Measurements from ENCODE around the gene HCST. TPM values are rescaled to one million over a fixed set of nuclear protein-coding genes. Genes with fewer than 3 reads are reported as not detected.

HCST gene
- total and polyA plus RNA-seq, 2 donors from 2014 or later: 10.6 to 16.7 TPM

DNA sequence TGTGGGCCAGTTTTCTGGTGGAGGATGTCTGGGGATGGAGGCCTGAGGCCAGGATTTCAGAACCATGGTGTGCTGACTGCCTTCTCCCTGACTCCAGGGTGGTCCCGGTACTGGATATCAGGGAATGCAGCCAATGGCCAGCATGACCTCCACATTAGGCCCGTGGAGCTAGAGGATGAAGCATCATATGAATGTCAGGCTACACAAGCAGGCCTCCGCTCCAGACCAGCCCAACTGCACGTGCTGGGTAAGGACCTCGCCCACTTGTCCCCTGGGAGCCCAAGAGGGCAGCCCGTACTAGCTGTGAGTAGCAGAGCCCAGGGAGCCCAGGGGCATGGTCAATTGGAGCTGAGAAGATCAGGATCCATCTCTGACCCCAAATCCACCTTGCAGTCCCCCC lies 44.0 kb upstream of the HCST start:
- TF ChIP-seq, protein P1, sequence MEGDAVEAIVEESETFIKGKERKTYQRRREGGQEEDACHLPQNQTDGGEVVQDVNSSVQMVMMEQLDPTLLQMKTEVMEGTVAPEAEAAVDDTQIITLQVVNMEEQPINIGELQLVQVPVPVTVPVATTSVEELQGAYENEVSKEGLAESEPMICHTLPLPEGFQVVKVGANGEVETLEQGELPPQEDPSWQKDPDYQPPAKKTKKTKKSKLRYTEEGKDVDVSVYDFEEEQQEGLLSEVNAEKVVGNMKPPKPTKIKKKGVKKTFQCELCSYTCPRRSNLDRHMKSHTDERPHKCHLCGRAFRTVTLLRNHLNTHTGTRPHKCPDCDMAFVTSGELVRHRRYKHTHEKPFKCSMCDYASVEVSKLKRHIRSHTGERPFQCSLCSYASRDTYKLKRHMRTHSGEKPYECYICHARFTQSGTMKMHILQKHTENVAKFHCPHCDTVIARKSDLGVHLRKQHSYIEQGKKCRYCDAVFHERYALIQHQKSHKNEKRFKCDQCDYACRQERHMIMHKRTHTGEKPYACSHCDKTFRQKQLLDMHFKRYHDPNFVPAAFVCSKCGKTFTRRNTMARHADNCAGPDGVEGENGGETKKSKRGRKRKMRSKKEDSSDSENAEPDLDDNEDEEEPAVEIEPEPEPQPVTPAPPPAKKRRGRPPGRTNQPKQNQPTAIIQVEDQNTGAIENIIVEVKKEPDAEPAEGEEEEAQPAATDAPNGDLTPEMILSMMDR (IDR thresholded peaks at IDR 0.05; ENCODE audit: borderline replicate concordance, extremely low read depth, insufficient read depth): no peak
- Histone ChIP-seq H3K9ac (ENCODE audit: low read length in 3 of 3) (no peak overlapping the region), H3K4me1 (ENCODE audit: control insufficient read depth in 2 of 3, insufficient read depth in 2 of 3, low read depth in 1 of 3, low read length in 3 of 3) (peaks cover 0 to 4% (median 0%) of the 10 kb centered on the region in 3 donors), H3K27me3 (ENCODE audit: control insufficient read depth, insufficient read depth, low read length) (no peaks in the 10 kb centered on the region), H3K36me3 (ENCODE audit: control insufficient read depth in 2 of 3, insufficient read depth in 3 of 3, low read length in 3 of 3) (no peaks in the 10 kb centered on the region), H3K4me3 (ENCODE audit: low read length in 3 of 3) (no peak overlapping the region), H3K27ac (ENCODE audit: low read depth in 2 of 2, low read length in 2 of 2) (no peak overlapping the region), H3K9me3 (ENCODE audit: control insufficient read depth in 2 of 3, insufficient read depth in 1 of 3, low read length in 3 of 3) (no peaks in the 10 kb centered on the region)
- DNase-seq: no peak
- FAIRE-seq: no peak
- intact Hi-C loops (cut with DNase I): no loop called here

- no peak for FAIRE-seq
- Histone ChIP-seq H3K27ac (ENCODE audit: low read depth in 2 of 2, low read length in 2 of 2) (no peak overlapping the region), H3K4me3 (ENCODE audit: low read length in 3 of 3) (no peak overlapping the region), H3K36me3 (ENCODE audit: control insufficient read depth in 2 of 3, insufficient read depth in 3 of 3, low read length in 3 of 3) (no peaks in the 10 kb centered on the region), H3K9me3 (ENCODE audit: control insufficient read depth in 2 of 3, insufficient read depth in 1 of 3, low read length in 3 of 3) (no peaks in the 10 kb centered on the region), H3K27me3 (ENCODE audit: control insufficient read depth, insufficient read depth, low read length) (no peaks in the 10 kb centered on the region), H3K4me1 (ENCODE audit: control insufficient read depth in 2 of 3, insufficient read depth in 2 of 3, low read depth in 1 of 3, low read length in 3 of 3) (peaks cover 0 to 4% (median 0%) of the 10 kb centered on the region in 3 donors), H3K9ac (ENCODE audit: low read length in 3 of 3) (no peak overlapping the region)
- TF ChIP-seq, protein P1 (IDR thresholded peaks at IDR 0.05; ENCODE audit: borderline replicate concordance, extremely low read depth, insufficient read depth): no peak
- DNase-seq: no peak
- intact Hi-C loops (cut with DNase I): no loop called here
Measured at GRCh38 chr19:35859414-35859813, 42.9 kb upstream of the HCST start.

DNA sequence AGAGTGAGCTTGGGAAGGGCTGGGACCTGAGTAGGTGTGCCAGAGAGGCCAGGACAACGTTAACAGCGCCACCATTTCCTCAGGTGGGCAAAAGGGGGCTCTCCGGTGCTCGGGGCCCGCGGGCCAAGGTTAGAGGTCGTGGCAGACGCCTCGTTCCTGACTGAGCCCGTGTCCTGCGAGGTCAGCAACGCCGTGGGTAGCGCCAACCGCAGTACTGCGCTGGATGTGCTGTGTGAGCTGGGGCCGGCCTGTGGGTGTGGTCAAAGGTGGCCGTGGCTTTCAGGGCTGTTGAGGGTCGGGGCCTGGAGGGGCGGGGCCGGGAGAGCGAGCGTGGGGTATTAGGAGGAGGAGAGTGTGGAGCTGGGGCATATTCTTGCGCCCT lies 41.9 kb upstream of the HCST start:
- H3K4me1 ChIP-seq (ENCODE audit: control insufficient read depth in 2 of 3, insufficient read depth in 2 of 3, low read depth in 1 of 3, low read length in 3 of 3): peaks cover 0 to 4% (median 0%) of the 10 kb centered on the region in 3 donors
- intact Hi-C loops (cut with DNase I): no loop called here
- TF ChIP-seq, protein P1 (IDR thresholded peaks at IDR 0.05; ENCODE audit: borderline replicate concordance, extremely low read depth, insufficient read depth): no peak
- no peaks in the 10 kb centered on the region for H3K36me3 ChIP-seq (ENCODE audit: control insufficient read depth in 2 of 3, insufficient read depth in 3 of 3, low read length in 3 of 3)
- FAIRE-seq (no peak), DNase-seq (no peak)
- H3K4me3 ChIP-seq (ENCODE audit: low read length in 3 of 3): no peak overlapping the region
- H3K9ac ChIP-seq (ENCODE audit: low read length in 3 of 3): no peak overlapping the region
- no peaks in the 10 kb centered on the region for H3K27me3 ChIP-seq (ENCODE audit: control insufficient read depth, insufficient read depth, low read length)
- H3K9me3 ChIP-seq (ENCODE audit: control insufficient read depth in 2 of 3, insufficient read depth in 1 of 3, low read length in 3 of 3): no peaks in the 10 kb centered on the region
- H3K27ac ChIP-seq (ENCODE audit: low read depth in 2 of 2, low read length in 2 of 2): no peak overlapping the region

All from kidney (tissue), 14 donors.